ENCODE results near the gene ACR.

DNA sequence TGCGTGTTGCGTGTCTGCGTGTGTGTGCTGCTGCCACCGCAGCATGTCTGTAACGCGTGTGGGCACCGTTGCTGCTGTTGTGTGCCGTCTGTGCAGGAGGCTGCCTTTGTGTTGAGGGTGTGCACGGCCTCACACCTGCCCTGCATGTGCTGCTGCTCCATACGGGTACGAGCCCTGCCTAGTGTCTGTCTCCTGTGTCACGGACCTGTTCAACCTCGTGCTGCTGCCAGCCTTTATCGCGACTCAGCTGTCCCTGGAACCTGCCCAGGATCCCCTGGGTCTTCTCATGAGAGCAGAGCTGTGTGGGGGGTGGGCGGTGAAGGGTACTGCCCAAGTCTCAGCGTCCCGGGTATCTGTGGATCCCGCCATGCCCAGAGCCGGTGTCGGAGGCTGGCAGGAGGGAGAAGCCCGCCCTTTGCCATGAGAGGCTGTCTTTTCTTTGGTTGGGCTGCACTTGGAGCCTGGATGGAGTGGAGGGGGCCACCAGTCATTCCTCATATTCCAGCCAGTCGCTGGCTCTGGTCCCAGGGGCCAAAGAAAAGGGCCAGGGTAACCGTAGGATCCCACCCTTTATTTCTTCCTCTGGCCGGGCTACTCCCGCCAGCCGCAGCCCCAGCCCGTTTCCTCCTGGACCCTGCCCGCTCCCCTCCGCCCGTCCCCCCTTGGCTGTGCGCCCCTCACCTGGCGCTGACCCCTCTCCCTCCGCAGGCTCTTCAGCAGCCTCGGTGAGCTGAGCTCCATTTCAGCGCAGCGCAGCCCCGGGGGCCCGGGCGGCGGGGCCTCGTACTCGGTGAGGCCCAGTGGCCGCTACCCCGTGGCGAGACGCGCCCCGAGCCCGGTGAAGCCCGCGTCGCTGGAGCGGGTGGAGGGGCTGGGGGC is 7.8 kb upstream of the ACR start:
- no peak for TF ChIP-seq POLR2A (IDR thresholded peaks at IDR 0.05)
- TF ChIP-seq, protein P1, sequence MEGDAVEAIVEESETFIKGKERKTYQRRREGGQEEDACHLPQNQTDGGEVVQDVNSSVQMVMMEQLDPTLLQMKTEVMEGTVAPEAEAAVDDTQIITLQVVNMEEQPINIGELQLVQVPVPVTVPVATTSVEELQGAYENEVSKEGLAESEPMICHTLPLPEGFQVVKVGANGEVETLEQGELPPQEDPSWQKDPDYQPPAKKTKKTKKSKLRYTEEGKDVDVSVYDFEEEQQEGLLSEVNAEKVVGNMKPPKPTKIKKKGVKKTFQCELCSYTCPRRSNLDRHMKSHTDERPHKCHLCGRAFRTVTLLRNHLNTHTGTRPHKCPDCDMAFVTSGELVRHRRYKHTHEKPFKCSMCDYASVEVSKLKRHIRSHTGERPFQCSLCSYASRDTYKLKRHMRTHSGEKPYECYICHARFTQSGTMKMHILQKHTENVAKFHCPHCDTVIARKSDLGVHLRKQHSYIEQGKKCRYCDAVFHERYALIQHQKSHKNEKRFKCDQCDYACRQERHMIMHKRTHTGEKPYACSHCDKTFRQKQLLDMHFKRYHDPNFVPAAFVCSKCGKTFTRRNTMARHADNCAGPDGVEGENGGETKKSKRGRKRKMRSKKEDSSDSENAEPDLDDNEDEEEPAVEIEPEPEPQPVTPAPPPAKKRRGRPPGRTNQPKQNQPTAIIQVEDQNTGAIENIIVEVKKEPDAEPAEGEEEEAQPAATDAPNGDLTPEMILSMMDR (IDR thresholded peaks at IDR 0.05): no peak
- TF ChIP-seq POLR2AphosphoS5 (IDR thresholded peaks at IDR 0.05): no peak
